ENCODE results near the gene PDE2A. TPM values are rescaled to one million over a fixed set of nuclear protein-coding genes. Genes with fewer than 3 reads are reported as not detected.

Gene PDE2A
- total and polyA plus RNA-seq, 9 donors: 8.3 to 44.0 (median 12.8) TPM

DNA sequence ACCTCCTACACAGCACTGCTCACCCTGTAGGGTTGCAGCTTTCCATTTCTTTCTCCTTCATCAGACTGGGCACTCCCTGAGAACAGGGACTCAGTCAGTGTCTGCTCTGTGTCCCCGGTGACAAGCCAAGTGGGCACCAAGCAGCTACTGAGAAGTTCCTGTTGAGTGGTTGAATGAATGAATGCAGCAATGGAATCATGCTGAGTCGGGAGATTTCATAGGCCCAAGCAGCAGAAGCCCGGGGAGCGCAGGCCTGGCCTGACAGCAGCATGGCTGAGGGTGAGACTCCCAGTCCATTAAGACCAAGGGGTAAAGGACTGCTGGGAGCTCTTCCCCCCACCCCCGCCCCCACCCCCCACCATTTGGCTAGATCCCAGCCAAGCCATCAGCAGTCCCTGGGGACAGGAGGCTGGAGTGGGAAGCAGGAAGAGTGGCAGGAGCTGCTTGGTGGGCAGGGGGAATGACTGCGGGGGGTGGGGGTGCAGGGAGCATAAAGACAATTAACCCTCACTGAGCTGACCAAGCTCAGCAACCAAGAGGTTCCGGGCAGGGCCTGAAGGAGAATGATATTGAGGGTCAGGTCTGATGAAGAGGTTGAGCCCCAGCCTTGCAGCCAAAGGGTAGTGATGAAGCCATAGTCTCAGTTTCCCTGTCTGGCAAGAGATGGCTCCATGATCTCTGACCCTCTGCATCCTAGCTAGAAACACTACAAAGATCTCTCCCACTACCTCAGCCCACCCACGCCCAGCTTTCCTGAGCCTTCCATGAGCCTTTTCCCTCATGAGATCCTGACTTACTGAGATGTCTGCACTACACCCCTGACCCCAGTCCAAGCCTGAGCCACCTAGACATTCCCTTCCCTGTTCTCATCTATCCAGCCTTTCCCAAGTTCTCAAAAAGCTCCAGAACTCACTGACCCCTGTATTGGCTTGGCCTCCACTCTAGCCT is 2.8 kb downstream of the PDE2A start:
- H3K27me3 ChIP-seq: no peaks in the 10 kb centered on the region

GRCh38 chr11:72670041-72670440 is 4.2 kb downstream of the PDE2A start:
- Histone ChIP-seq H3K4me1 (ENCODE audit: insufficient read depth) (no peaks in the 10 kb centered on the region), H3K27ac (no peak overlapping the region), H3K4me3 (no peak overlapping the region), H3K9me3 (no peaks in the 10 kb centered on the region), H3K36me3 (no peaks in the 10 kb centered on the region), H3K27me3 (no peaks in the 10 kb centered on the region)
- TF ChIP-seq POLR2A (IDR thresholded peaks at IDR 0.05) (no peak), EP300 (IDR thresholded peaks at IDR 0.05) (no peak), CTCF (IDR thresholded peaks at IDR 0.05) (no peak)
- intact Hi-C loops (cut with DNase I): no loop called here
- 37 to 60% (median 41%) methylated on average over 4 of the region's 4 CpGs for WGBS, 3 donors
- DNase-seq: no peak

More for the DNA sequence above, 2.8 kb downstream of the PDE2A start:
- WGBS, 3 donors: 48 to 50% (median 50%) methylated on average over 7 to 8 of the region's 8 CpGs
- H3K9me3 ChIP-seq: no peaks in the 10 kb centered on the region
- TF ChIP-seq EP300 (IDR thresholded peaks at IDR 0.05) (no peak), POLR2A (IDR thresholded peaks at IDR 0.05) (no peak), CTCF (IDR thresholded peaks at IDR 0.05) (no peak)
- intact Hi-C loops (cut with DNase I): no loop called here
- no peaks in the 10 kb centered on the region for H3K4me1 ChIP-seq (ENCODE audit: insufficient read depth)
- no peak for DNase-seq
- no peak overlapping the region for H3K4me3 ChIP-seq
- H3K36me3 ChIP-seq: no peaks in the 10 kb centered on the region
- no peak overlapping the region for H3K27ac ChIP-seq

DNA sequence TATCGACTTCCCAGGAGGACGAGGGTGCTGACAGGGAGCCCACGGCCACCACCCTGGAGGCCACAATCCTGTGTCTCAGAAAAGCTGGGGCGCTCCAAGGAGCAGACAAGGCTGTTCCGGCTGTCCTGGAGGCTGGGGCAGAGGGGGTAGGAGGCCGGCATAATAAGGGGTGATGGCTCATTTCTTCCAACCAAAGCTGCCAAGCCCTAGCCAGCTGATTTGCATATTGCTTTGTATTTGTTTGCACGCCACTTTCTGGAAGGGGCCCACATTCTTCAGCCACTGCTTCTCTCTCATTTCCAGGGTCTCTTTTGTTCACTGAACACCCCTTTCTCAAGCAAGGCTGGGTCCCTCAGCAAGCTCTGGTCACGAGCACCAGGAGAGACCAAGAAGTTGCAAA is 4.7 kb downstream of the PDE2A start:
- Histone ChIP-seq H3K36me3 (no peaks in the 10 kb centered on the region), H3K27me3 (no peaks in the 10 kb centered on the region), H3K4me1 (ENCODE audit: insufficient read depth) (no peaks in the 10 kb centered on the region), H3K27ac (no peak overlapping the region), H3K9me3 (no peaks in the 10 kb centered on the region), H3K4me3 (no peak overlapping the region)
- WGBS, 3 donors: 44 to 64% (median 55%) methylated on average over 8 of the region's 8 CpGs
- intact Hi-C loops (cut with DNase I): loop anchor here in 1 of 4 donors (10.0 kb wide), 1 partner anchor 195 kb away; no protein-coding TSS in a partner anchor
- TF ChIP-seq EP300 (IDR thresholded peaks at IDR 0.05) (no peak), CTCF (IDR thresholded peaks at IDR 0.05) (no peak), POLR2A (IDR thresholded peaks at IDR 0.05) (no peak)
- DNase-seq: no peak

GRCh38 chr11:72668629-72669347 is 5.4 kb downstream of the PDE2A start:
- H3K36me3 ChIP-seq: no peaks in the 10 kb centered on the region
- no peak for TF ChIP-seq CTCF (IDR thresholded peaks at IDR 0.05)
- no peak for TF ChIP-seq POLR2A (IDR thresholded peaks at IDR 0.05)
- TF ChIP-seq EP300 (IDR thresholded peaks at IDR 0.05): no peak
- H3K4me1 ChIP-seq (ENCODE audit: insufficient read depth): no peaks in the 10 kb centered on the region
- no peaks in the 10 kb centered on the region for H3K27me3 ChIP-seq
- H3K9me3 ChIP-seq: no peaks in the 10 kb centered on the region
- DNase-seq: no peak
- WGBS, 3 donors: 28 to 34% (median 31%) methylated on average over 7 of the region's 7 CpGs
- H3K4me3 ChIP-seq: no peak overlapping the region
- no peak overlapping the region for H3K27ac ChIP-seq
- intact Hi-C loops (cut with DNase I): loop anchor here in 1 of 4 donors (10.0 kb wide), 1 partner anchor 194 kb away; no protein-coding TSS in a partner anchor
